Dendritic cell treated with granulocyte-macrophage colony-stimulating factor and Interleukin-4, amounts not matched to agents 40 ng/mL and 50 ng/mL, for 4 days (primary cell): Measurements from ENCODE around the gene ACTR3.

Experiments used
- H3K27ac Mint-ChIP-seq: one replicate; pipeline ENCODE4 v1.8.0; 2022; ENCODE audit warnings: mild to moderate bottlenecking, mixed read lengths
- H3K27me3 Mint-ChIP-seq: one replicate; pipeline ENCODE4 v1.8.0; 2022; ENCODE audit warnings: mild to moderate bottlenecking, mixed read lengths
- H3K36me3 Mint-ChIP-seq: one replicate; pipeline ENCODE4 v1.8.0; 2022; ENCODE audit warnings: low read depth, mixed read lengths
- H3K4me1 Mint-ChIP-seq: one replicate; pipeline ENCODE4 v1.8.0; 2022; ENCODE audit warnings: low read depth, mixed read lengths
- H3K4me3 Mint-ChIP-seq: one replicate; pipeline ENCODE4 v1.8.0; 2022; ENCODE audit warnings: mild to moderate bottlenecking, moderate library complexity, mixed read lengths
- H3K9me3 Mint-ChIP-seq: one replicate; pipeline ENCODE4 v1.8.0; 2022; ENCODE audit warnings: mixed read lengths
- intact Hi-C: fragments of 100-400 bp; cut with micrococcal nuclease; formaldehyde crosslinking; loops from one replicate; pipeline ENCODE4 v1.15.0; 2022

The ACTR3 gene

GRCh38 chr2:113858764-113859163, 31.1 kb upstream of the ACTR3 start:
- H3K9me3 Mint-ChIP-seq = no peaks in the 10 kb centered on the region
- no peaks in the 10 kb centered on the region for H3K36me3 Mint-ChIP-seq
- H3K27ac Mint-ChIP-seq = peak overlapping the region; percentile 84
- peaks cover 75% of the 10 kb centered on the region for H3K4me1 Mint-ChIP-seq
- intact Hi-C loops = loop anchor here (1.0 kb wide), 1 partner anchor 31 kb away; no protein-coding TSS in a partner anchor
- no peaks in the 10 kb centered on the region for H3K27me3 Mint-ChIP-seq
- no peak overlapping the region for H3K4me3 Mint-ChIP-seq

GRCh38 chr2:113861740-113862139, 28.1 kb upstream of the ACTR3 start:
- no peaks in the 10 kb centered on the region for H3K36me3 Mint-ChIP-seq

GRCh38 chr2:113863144-113863543, 26.7 kb upstream of the ACTR3 start:
- peak overlapping the region; percentile 62 for H3K4me3 Mint-ChIP-seq
- no peaks in the 10 kb centered on the region for H3K27me3 Mint-ChIP-seq
- peak overlapping the region; percentile 50 for H3K27ac Mint-ChIP-seq
- intact Hi-C loops = no loop called here
- H3K9me3 Mint-ChIP-seq = no peaks in the 10 kb centered on the region
- H3K36me3 Mint-ChIP-seq = no peaks in the 10 kb centered on the region
- peaks cover 50% of the 10 kb centered on the region for H3K4me1 Mint-ChIP-seq

More at GRCh38 chr2:113861740-113862139, 28.1 kb upstream of the ACTR3 start:
- intact Hi-C loops = no loop called here
- Mint-ChIP-seq H3K9me3 (no peaks in the 10 kb centered on the region), H3K4me1 (peaks cover 60% of the 10 kb centered on the region), H3K4me3 (no peak overlapping the region), H3K27me3 (no peaks in the 10 kb centered on the region), H3K27ac (no peak overlapping the region)

GRCh38 chr2:113867571-113867970, 22.3 kb upstream of the ACTR3 start:
- Mint-ChIP-seq H3K4me3 (no peak overlapping the region), H3K9me3 (no peaks in the 10 kb centered on the region), H3K27me3 (no peaks in the 10 kb centered on the region), H3K27ac (no peak overlapping the region), H3K4me1 (peaks cover 31% of the 10 kb centered on the region), H3K36me3 (no peaks in the 10 kb centered on the region)
- intact Hi-C loops = no loop called here

- H3K9me3 Mint-ChIP-seq = no peaks in the 10 kb centered on the region
- no peak overlapping the region for H3K4me3 Mint-ChIP-seq
- intact Hi-C loops = no loop called here
- no peak overlapping the region for H3K27ac Mint-ChIP-seq
- H3K27me3 Mint-ChIP-seq = no peaks in the 10 kb centered on the region
- peaks cover 26% of the 10 kb centered on the region for H3K4me1 Mint-ChIP-seq
- H3K36me3 Mint-ChIP-seq = no peaks in the 10 kb centered on the region
Measured at GRCh38 chr2:113869253-113869652, 20.6 kb upstream of the ACTR3 start.

GRCh38 chr2:113872201-113872600, 17.7 kb upstream of the ACTR3 start:
- H3K36me3 Mint-ChIP-seq = no peaks in the 10 kb centered on the region

GRCh38 chr2:113873867-113874266, 16.0 kb upstream of the ACTR3 start:
- no peaks in the 10 kb centered on the region for H3K27me3 Mint-ChIP-seq
- H3K36me3 Mint-ChIP-seq = no peaks in the 10 kb centered on the region
- H3K4me1 Mint-ChIP-seq = peaks cover 45% of the 10 kb centered on the region
- no peak overlapping the region for H3K4me3 Mint-ChIP-seq
- H3K27ac Mint-ChIP-seq = peak overlapping the region; percentile 10
- no peaks in the 10 kb centered on the region for H3K9me3 Mint-ChIP-seq
- intact Hi-C loops = no loop called here

More at GRCh38 chr2:113872201-113872600, 17.7 kb upstream of the ACTR3 start:
- intact Hi-C loops = no loop called here
- Mint-ChIP-seq H3K4me3 (no peak overlapping the region), H3K9me3 (no peaks in the 10 kb centered on the region), H3K4me1 (peaks cover 41% of the 10 kb centered on the region), H3K27ac (no peak overlapping the region), H3K27me3 (no peaks in the 10 kb centered on the region)

- Mint-ChIP-seq H3K9me3 (no peaks in the 10 kb centered on the region), H3K27ac (peak overlapping the region; percentile 66), H3K27me3 (no peaks in the 10 kb centered on the region), H3K4me3 (no peak overlapping the region), H3K36me3 (no peaks in the 10 kb centered on the region), H3K4me1 (peaks cover 46% of the 10 kb centered on the region)
- intact Hi-C loops = no loop called here
Measured at GRCh38 chr2:113875135-113875534, 14.8 kb upstream of the ACTR3 start.

- no peaks in the 10 kb centered on the region for H3K9me3 Mint-ChIP-seq
- peak overlapping the region; percentile 89 for H3K27ac Mint-ChIP-seq
- H3K4me3 Mint-ChIP-seq = no peak overlapping the region
- no peaks in the 10 kb centered on the region for H3K27me3 Mint-ChIP-seq
- H3K36me3 Mint-ChIP-seq = no peaks in the 10 kb centered on the region
- intact Hi-C loops = no loop called here
- peaks cover 51% of the 10 kb centered on the region for H3K4me1 Mint-ChIP-seq
Measured at GRCh38 chr2:113876503-113877387, 13.1 kb upstream of the ACTR3 start.

GRCh38 chr2:113877711-113878598, 11.9 kb upstream of the ACTR3 start:
- intact Hi-C loops = no loop called here
- Mint-ChIP-seq H3K9me3 (no peaks in the 10 kb centered on the region), H3K36me3 (peaks cover 2% of the 10 kb centered on the region), H3K4me3 (peak overlapping the region; percentile 32), H3K27ac (peak overlapping the region; percentile 89), H3K27me3 (no peaks in the 10 kb centered on the region), H3K4me1 (peaks cover 53% of the 10 kb centered on the region)

- Mint-ChIP-seq H3K27ac (peak overlapping the region; percentile 89), H3K36me3 (peaks cover 6% of the 10 kb centered on the region), H3K4me3 (no peak overlapping the region), H3K9me3 (no peaks in the 10 kb centered on the region), H3K27me3 (no peaks in the 10 kb centered on the region), H3K4me1 (peaks cover 52% of the 10 kb centered on the region)
- intact Hi-C loops = no loop called here
Measured at GRCh38 chr2:113878743-113879142, 11.1 kb upstream of the ACTR3 start.

GRCh38 chr2:113879457-113879856, 10.4 kb upstream of the ACTR3 start:
- H3K27ac Mint-ChIP-seq = peak overlapping the region; percentile 89
- H3K27me3 Mint-ChIP-seq = no peaks in the 10 kb centered on the region
- H3K4me3 Mint-ChIP-seq = no peak overlapping the region
- H3K9me3 Mint-ChIP-seq = no peaks in the 10 kb centered on the region
- intact Hi-C loops = no loop called here
- peaks cover 6% of the 10 kb centered on the region for H3K36me3 Mint-ChIP-seq
- H3K4me1 Mint-ChIP-seq = peaks cover 45% of the 10 kb centered on the region

- Mint-ChIP-seq H3K27ac (peak overlapping the region; percentile 98), H3K4me1 (peaks cover 46% of the 10 kb centered on the region), H3K36me3 (peaks cover 30% of the 10 kb centered on the region), H3K9me3 (no peaks in the 10 kb centered on the region), H3K27me3 (no peaks in the 10 kb centered on the region), H3K4me3 (peak overlapping the region; percentile 34)
- intact Hi-C loops = no loop called here
Measured at GRCh38 chr2:113886479-113887008, 3.3 kb upstream of the ACTR3 start.
